Measurements from ENCODE around the gene KRT15. TPM values are rescaled to one million over a fixed set of nuclear protein-coding genes. Genes with fewer than 3 reads are reported as not detected.

The KRT15 gene
- total and polyA plus RNA-seq, 4 donors: 0.14 TPM; not detected in 3

- Histone ChIP-seq H3K27ac (ENCODE audit: low read depth in 1 of 2, low read length in 2 of 2) (no peak overlapping the region), H3K36me3 (ENCODE audit: control insufficient read depth in 4 of 4, insufficient read depth in 3 of 4, low read depth in 1 of 4, low read length in 3 of 4) (no peaks in the 10 kb centered on the region), H3K4me3 (ENCODE audit: low read depth in 1 of 3, low read length in 3 of 3) (no peak overlapping the region), H3K9me3 (ENCODE audit: control insufficient read depth in 4 of 4, low read length in 3 of 4) (no peaks in the 10 kb centered on the region), H3K27me3 (ENCODE audit: control insufficient read depth in 4 of 4, insufficient read depth in 4 of 4, low read length in 3 of 4) (no peaks in the 10 kb centered on the region), H3K9ac (ENCODE audit: low read depth in 1 of 2, low read length in 2 of 2) (no peak overlapping the region), H3K4me1 (ENCODE audit: control insufficient read depth in 4 of 4, insufficient read depth in 4 of 4, low read length in 3 of 4) (no peaks in the 10 kb centered on the region)
- TF ChIP-seq RAD21 (IDR thresholded peaks at IDR 0.05) (no peak), SP1 (IDR thresholded peaks at IDR 0.05) (no peak), TAF1 (conservative IDR thresholded peaks at IDR 0.05) (no peak), FOXA2 (IDR thresholded peaks at IDR 0.05) (no peak), MAX (IDR thresholded peaks at IDR 0.05) (no peak), RXRA (IDR thresholded peaks at IDR 0.05) (no peak), HNF4G (IDR thresholded peaks at IDR 0.05) (no peak), FOXA1 (IDR thresholded peaks at IDR 0.05) (no peak), GABPA (IDR thresholded peaks at IDR 0.05 in 1 of 2, conservative IDR thresholded peaks at IDR 0.05 in 1 of 2) (no peak), REST (IDR thresholded peaks at IDR 0.05) (no peak), JUND (IDR thresholded peaks at IDR 0.05) (no peak), HNF4A (conservative IDR thresholded peaks at IDR 0.05) (no peak), YY1 (IDR thresholded peaks at IDR 0.05) (no peak), NR2F2 (IDR thresholded peaks at IDR 0.05) (no peak), EGR1 (IDR thresholded peaks at IDR 0.05; ENCODE audit: low read depth in 2 of 2) (no peak)
- TF ChIP-seq, protein P1, sequence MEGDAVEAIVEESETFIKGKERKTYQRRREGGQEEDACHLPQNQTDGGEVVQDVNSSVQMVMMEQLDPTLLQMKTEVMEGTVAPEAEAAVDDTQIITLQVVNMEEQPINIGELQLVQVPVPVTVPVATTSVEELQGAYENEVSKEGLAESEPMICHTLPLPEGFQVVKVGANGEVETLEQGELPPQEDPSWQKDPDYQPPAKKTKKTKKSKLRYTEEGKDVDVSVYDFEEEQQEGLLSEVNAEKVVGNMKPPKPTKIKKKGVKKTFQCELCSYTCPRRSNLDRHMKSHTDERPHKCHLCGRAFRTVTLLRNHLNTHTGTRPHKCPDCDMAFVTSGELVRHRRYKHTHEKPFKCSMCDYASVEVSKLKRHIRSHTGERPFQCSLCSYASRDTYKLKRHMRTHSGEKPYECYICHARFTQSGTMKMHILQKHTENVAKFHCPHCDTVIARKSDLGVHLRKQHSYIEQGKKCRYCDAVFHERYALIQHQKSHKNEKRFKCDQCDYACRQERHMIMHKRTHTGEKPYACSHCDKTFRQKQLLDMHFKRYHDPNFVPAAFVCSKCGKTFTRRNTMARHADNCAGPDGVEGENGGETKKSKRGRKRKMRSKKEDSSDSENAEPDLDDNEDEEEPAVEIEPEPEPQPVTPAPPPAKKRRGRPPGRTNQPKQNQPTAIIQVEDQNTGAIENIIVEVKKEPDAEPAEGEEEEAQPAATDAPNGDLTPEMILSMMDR (IDR thresholded peaks at IDR 0.05; ENCODE audit: low read depth, low read length, missing input control): no peak
- TF ChIP-seq, protein P2, sequence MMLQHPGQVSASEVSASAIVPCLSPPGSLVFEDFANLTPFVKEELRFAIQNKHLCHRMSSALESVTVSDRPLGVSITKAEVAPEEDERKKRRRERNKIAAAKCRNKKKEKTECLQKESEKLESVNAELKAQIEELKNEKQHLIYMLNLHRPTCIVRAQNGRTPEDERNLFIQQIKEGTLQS (IDR thresholded peaks at IDR 0.05): no peak
- TF ChIP-seq, protein P3, sequence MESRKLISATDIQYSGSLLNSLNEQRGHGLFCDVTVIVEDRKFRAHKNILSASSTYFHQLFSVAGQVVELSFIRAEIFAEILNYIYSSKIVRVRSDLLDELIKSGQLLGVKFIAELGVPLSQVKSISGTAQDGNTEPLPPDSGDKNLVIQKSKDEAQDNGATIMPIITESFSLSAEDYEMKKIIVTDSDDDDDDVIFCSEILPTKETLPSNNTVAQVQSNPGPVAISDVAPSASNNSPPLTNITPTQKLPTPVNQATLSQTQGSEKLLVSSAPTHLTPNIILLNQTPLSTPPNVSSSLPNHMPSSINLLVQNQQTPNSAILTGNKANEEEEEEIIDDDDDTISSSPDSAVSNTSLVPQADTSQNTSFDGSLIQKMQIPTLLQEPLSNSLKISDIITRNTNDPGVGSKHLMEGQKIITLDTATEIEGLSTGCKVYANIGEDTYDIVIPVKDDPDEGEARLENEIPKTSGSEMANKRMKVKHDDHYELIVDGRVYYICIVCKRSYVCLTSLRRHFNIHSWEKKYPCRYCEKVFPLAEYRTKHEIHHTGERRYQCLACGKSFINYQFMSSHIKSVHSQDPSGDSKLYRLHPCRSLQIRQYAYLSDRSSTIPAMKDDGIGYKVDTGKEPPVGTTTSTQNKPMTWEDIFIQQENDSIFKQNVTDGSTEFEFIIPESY (IDR thresholded peaks at IDR 0.05): no peak
- DNase-seq (ENCODE audit: low spot score): no peak
- WGBS: 71% methylated on average over 6 of the region's 6 CpGs
Measured at GRCh38 chr17:41521574-41522261, 3.0 kb upstream of the KRT15 start.
